GM12873 (cell line): ENCODE data around the gene RNF133.

Experiments
- CTCF ChIP-seq: IDR thresholded peaks from 2 replicates; pipeline ENCODE4 v1.5.1; 2012; ENCODE audit warnings: low read depth, mild to moderate bottlenecking, moderate library complexity, low read length, control low read depth; ENCODE audit not compliant: insufficient read depth; ENCODE audit errors: missing control alignments

The RNF133 gene

GRCh38 chr7:122689346-122690109 is 9.4 kb downstream of the RNF133 start:
- TF ChIP-seq CTCF, result no peak

- TF ChIP-seq CTCF, result no peak
Measured at GRCh38 chr7:122688400-122688998, 10.4 kb downstream of the RNF133 start.

GRCh38 chr7:122686360-122686878 is 12.5 kb downstream of the RNF133 start:
- no peak for TF ChIP-seq CTCF

DNA sequence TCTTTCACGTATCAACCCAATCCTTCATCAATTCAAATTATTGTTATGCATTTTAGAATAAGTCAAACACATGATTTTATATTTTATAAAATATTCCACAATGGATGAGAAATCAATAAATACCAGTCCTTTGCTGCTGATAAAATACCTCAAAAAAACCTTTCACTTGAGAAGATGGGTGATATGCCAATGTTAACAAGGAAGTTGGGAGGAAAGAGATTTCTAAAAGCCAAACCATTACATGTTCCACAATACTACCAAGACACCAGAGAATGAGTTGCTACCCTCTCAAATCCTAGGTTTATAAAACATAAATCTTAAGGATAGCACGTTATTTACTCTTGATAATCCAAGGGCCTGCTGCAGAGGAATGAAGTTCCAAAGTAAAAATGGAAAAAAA is 14.4 kb downstream of the RNF133 start:
- TF ChIP-seq CTCF, result no peak

- no peak for TF ChIP-seq CTCF
Measured at GRCh38 chr7:122682815-122683550, 15.9 kb downstream of the RNF133 start.

GRCh38 chr7:122679813-122680212 is 19.1 kb downstream of the RNF133 start:
- no peak for TF ChIP-seq CTCF

DNA sequence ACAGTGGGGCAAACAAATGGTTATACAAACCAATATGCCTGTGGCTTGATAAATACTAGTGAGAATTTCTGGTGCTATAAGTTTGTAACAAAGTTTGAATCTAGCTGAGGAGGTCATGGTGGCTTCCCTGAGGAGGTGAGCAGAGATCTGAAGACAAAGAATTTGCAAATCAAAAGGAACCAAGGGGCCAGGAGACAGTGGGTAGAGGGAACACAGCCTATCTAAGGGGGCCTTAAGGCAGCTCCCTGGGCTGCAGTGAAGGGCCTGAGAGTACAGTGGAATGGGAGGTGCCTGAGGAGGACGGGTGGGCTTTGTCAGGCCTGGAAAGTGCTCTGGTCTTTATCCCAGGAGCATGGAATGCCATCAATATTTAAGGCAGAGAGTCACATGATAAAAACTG is 21.8 kb downstream of the RNF133 start:
- TF ChIP-seq CTCF, result no peak
